ENCODE measurements around the gene CD200.

The CD200 gene, protein sequence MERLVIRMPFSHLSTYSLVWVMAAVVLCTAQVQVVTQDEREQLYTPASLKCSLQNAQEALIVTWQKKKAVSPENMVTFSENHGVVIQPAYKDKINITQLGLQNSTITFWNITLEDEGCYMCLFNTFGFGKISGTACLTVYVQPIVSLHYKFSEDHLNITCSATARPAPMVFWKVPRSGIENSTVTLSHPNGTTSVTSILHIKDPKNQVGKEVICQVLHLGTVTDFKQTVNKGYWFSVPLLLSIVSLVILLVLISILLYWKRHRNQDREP

DNA sequence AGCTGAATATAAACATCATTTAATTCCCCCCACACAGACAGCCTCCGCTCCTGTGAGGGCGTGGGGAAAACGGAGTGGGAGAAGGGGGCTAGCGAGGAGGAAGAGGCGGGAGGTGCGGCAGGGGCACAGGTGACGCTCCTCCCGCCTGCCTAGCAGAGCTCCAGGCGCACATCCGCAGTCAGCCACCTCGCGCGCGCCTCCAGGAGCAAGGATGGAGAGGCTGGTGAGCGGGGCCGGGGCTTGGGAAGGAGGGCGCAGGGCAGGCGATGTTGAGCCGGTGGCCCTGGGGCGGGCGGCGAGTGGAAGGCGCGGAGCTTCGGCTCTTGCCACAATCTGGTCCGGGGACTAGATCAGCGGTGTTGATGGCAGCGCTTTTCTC is at the start of gene CD200:
TSS of gene CD200 (plus strand) at position 155 of the 379 bp plus-strand sequence. CDS start at position 212, 57 bp downstream.
- in situ Hi-C loops (cut with HindIII; ENCODE audit: low sequenced_read_pairs): no loop called here

DNA sequence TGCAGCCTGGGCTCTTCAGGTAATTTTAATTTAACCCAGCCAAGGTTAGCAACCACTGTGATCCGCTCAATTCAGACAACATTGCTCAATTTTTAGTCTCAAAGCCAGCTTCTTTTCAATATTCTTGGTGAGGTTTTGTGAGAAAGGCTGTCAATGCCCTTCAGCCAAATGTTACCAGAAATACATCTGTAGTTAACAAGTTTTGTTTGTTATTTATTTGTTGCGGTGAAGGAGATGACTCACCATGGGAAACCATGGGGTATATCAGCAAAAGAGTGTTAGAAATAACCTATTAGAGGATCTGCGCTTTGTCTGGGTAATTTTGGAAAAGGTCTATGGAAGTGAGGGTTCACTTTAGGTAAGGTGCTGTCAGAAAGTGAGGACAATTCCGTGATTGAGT is 43.9 kb upstream of the CD200 start:
- in situ Hi-C loops (cut with HindIII; ENCODE audit: low sequenced_read_pairs): no loop called here

DNA sequence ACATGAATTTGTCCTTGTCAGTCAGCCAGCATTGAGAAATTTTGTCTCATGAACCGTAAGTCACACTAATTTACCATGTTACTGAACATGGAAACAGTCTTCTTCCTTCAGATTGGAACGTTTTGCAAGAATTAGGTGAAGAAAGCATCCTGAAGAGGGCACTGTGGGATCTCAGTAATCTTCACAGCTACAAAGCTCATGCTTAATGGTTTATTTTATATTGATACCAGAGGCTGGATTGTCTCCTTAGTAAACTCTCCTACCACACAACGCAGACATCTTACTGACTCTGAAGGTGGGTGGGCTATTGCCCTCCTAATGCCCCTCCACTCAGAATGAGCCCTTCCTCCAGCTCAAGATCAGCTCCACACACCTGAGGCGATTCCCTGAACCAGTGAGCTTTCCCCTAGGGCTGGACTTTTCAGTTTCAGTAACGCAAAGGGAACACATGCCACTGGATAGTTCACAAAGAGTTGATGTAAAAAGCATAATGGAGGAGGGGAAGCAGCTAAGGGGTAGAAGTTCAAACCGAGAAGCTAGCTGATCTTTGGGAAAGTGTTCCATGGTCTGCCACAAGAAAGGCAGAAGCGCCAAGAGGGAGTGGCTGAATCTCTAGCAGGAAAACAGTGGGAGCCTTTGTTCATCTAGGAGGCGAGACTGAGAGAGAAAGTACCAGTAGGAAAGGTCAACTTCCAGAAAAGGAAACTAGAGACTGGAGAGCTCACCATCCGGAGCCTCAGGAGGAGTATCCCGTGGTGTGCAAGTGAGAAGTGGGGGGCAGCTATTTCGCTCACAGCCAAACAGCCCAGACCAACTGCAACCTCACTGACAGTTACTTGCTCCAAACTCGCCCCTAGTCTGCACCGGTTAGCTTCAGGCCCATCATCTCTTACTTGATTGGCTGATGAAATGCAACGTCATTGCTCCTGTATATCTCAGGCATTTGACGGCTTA is 39.3 kb upstream of the CD200 start, which contains the start of gene SLC9C1:
TSS of gene SLC9C1 (minus strand) at position 849 of the 954 bp plus-strand sequence. CDS start 7,425 bp downstream, outside the sequence.
- in situ Hi-C loops (cut with HindIII; ENCODE audit: low sequenced_read_pairs): no loop called here

DNA sequence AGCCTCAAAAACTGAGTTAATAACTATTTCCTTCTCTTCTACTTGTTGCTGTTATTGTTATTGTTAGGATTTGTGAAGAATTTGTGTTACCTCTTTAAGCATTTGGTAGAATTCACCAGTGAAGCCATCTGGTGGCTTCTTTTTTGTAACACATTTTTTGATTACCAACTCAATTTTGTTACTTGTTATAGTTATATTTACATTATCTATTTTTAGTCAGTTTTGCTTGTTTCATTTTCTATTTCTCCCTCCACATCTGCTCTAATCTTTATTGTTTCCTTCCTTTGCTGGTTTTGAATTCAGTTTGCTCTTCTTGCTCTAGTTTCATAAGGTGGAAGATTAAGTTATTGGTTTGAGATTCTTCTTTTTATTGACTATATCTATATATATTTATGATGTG is 35.2 kb upstream of the CD200 start:
- in situ Hi-C loops (cut with HindIII; ENCODE audit: low sequenced_read_pairs): no loop called here

DNA sequence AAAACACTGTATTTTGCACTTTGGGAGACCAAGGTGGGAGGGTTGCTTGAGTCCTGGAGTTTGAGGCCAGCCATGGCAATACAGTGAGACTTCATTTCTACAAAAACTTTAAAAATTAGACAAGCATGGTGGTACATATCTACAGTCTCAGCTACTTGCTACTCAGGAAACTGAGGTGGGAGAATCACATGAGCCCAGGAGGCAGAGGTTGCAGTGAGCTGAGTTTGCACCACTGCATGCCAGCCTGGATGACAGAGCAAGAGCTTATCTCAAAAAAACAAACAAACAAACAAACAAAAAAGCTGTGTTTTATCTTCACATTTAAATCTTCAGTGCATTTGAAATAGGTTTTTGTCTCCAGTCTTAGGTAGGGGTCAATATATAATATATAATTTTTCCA is 34.2 kb upstream of the CD200 start:
- in situ Hi-C loops (cut with HindIII; ENCODE audit: low sequenced_read_pairs): no loop called here

DNA sequence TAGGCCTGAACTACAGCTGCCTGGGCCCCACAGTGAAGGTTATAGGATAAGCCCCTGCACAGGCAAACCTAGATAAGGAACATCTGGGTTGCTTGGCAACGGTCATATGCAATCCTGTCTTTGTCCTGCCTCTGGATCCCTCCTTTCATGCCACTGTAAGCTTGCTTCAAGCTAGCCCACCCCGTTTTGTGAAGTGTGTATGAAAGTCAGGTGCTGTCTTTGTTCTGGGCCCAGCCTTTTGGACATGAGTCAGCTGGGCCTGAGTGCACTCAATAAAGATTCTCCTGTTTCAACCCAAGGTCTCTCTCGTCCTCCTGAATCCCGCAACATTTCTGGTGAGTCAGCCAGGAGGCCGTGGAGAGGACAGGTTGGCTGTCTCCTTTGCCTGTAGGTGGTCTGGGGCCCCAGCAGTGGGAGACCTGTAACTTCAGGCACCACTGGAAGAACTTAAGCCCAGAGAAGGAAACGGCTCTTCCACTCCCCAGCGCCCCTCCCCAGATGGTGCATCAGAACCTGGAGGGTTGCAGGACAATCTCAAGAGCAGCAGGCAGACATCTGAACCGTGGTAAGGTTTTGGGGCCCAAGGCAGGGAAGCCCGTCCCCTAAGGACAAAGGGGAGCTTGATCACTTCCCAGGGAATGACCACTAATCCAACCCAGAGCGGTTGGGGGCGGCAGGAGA is 30.7 kb upstream of the CD200 start:
- in situ Hi-C loops (cut with HindIII; ENCODE audit: low sequenced_read_pairs): loop anchor here (25.0 kb wide), 1 partner anchor 210 kb away; no protein-coding TSS in a partner anchor

DNA sequence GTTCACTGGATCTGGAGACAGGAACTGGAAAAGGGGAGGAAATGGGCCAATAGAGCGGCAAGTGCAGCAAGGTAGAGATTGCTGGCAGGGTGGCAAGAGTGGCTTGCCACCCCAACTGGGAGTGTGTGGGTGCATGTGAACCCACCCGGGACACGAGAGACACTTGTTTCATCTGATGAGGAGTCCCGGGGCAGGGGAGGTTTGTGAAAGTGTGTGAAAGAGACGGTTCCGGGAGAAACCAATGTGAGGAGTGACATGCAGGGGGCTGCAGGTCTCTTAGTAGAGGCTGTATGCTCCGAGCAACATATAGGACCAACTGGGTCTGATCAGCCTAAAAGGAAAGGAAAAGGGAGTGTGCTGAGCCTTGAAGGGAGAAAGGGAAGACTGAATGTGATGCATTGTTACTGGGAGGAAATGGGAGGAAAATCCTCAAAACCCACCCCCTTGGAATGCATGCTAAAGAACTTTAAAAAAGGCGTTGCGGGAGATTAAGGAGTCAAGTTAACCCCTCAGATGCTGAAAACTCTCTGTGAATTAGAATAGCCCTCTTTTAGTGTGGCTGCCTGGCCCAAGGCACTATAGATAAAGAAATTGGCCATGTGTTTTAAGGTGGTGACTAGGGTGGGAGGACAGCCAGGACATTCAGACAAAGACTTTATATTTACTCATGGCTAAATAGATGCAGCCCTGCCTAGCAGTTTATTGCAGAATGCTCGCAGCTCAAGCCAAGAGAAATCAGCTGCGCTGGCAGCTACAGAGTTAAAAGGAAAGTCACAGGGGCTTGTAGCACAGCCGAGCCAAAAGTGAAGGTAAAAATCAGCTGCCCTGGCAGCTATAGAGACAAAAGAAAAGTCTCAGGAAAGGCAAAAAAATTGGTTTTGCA is 29.8 kb upstream of the CD200 start:
- in situ Hi-C loops (cut with HindIII; ENCODE audit: low sequenced_read_pairs): loop anchor here (25.0 kb wide), 1 partner anchor 209 kb away; no protein-coding TSS in a partner anchor

DNA sequence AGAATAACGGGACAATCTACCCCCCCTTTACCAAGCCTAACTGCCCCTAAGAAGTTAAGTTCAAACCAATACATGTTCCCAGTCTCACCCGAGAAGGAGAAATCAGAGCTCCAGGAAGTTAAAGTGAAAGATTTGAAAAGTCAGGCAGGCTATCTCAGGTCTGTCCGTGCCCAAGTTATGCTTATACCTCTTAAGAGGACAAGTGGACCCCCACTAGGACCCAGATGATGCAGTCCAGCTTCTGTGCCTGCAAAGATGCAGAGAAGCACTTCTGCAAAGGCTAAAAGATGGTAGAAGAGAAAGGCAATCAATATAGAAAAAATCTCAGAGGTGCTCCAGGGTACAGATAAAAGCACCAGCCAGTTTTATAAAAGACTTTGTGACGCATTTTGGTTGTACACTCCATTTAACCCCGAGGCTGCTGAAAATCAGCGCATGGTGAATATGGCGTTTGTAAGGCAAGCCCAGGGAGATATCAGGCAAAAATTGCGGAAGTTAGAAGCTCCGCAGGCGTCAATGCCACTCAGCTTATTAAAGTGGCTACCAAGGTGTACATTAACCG is 29.1 kb upstream of the CD200 start:
- in situ Hi-C loops (cut with HindIII; ENCODE audit: low sequenced_read_pairs): loop anchor here (25.0 kb wide), 1 partner anchor 208 kb away; no protein-coding TSS in a partner anchor

DNA sequence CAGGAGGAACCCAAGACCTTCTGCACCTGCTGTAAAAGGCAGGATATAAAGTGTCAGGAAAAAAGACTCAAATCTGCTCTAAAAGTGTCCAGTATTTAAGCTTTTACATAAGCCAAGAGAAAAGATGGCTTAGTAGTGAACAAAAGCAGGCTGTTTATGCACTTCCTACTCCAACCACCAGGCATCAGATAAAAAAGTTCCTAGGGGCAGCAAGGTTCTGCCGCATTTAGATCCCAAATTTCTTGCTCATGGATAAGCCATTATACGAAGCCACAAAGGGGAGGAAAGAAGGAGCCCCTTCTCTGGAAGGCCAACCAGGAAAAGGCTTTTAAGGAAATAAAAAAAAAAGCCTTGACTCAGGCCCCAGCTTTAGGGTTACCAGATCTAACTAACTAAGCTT is 28.3 kb upstream of the CD200 start:
- in situ Hi-C loops (cut with HindIII; ENCODE audit: low sequenced_read_pairs): loop anchor here (25.0 kb wide), 1 partner anchor 208 kb away; no protein-coding TSS in a partner anchor

DNA sequence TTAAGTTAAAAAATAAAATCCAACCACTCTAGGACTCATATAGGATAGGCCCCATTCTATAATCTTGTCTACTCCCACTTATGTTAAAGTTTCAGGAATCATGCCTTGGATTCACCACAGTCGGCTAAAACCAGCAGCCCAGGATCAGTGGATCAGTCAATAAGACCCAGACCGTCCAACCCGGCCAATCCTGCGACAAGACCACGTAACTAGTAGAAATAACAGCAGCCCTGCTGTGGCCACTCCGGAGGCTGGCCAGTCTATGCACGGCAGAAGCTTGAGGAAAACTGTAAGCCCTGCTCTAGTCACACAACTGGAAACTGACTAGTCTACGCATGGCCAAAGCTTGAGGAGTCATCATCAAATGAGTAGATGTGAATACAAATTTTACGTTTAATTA is 26.1 kb upstream of the CD200 start:
- in situ Hi-C loops (cut with HindIII; ENCODE audit: low sequenced_read_pairs): loop anchor here (25.0 kb wide), 1 partner anchor 205 kb away; no protein-coding TSS in a partner anchor

DNA sequence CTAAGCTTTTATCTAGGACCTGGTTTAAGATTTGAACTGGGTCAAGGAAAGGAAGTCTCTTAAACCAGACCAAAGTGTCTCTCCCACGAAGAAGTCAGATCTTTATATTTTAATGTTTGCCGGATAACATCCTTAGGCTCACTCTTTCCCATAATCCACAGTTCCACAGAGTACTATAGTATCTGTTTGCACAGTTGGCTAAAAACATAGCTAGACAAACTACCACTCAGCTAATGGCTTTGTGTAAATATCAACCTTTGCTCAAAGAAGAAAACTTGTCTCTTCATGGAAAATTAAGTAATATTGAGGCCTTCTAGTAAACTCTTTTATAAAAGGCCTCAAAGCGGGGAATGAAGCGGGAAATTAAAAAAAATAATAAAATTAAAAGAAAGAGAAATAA is 25.4 kb upstream of the CD200 start:
- in situ Hi-C loops (cut with HindIII; ENCODE audit: low sequenced_read_pairs): loop anchor here (25.0 kb wide), 1 partner anchor 205 kb away; no protein-coding TSS in a partner anchor

DNA sequence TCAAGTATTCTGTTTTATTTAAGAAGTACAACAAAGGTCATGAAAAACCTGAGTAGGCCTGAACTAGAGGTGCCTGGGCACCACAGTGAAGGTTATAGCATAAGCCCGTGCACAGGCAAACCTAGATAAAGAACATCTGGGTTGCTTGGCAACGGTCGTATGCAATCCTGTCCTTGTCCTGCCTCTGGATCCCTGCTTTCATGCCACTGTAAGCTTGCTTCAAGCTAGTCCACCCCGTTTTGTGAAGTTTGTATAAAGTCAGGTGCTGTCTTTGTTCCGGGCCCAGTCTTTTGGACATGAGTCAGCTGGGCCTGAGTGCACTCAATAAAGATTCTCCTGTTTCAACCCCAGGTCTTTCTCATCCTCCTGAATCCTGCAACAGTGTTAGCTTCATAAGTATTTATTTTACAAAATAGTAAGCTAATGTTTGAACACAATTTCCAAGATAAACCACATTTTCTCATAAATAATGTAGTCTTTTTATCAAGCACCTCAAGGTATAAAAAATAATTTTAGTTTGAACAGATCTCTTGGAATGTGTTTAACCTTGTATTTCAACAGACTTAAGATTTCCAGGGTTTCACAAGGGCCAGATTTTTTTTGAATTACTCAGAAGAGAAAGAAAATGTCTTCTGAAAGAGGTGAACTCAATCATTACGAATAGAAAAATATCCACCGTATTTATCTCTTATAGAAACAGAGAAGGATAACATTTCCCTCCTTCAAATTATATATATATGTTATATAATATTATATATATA is 24.6 kb upstream of the CD200 start:
- in situ Hi-C loops (cut with HindIII; ENCODE audit: low sequenced_read_pairs): loop anchor here (25.0 kb wide), 1 partner anchor 204 kb away; no protein-coding TSS in a partner anchor

DNA sequence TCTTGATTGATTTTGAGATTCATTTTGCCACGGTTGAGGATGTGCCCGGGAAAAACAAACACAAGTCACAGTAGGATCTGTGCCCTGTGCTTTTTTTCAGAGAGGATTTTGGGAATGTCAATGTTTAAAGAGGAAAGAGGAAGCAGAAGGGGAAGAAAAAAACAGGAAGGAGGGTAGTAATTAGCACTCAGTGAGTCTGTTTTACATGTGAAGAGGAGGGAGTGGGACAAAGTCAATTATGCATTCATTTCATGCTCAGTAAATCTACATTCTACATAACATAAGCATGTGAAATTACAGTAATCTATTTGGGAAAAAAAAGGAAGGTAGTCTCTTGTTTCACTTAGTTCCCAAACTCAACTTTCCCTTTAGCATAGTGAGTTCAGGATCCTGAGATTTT is 18.3 kb upstream of the CD200 start:
- in situ Hi-C loops (cut with HindIII; ENCODE audit: low sequenced_read_pairs): loop anchor here (25.0 kb wide), 1 partner anchor 198 kb away; no protein-coding TSS in a partner anchor

DNA sequence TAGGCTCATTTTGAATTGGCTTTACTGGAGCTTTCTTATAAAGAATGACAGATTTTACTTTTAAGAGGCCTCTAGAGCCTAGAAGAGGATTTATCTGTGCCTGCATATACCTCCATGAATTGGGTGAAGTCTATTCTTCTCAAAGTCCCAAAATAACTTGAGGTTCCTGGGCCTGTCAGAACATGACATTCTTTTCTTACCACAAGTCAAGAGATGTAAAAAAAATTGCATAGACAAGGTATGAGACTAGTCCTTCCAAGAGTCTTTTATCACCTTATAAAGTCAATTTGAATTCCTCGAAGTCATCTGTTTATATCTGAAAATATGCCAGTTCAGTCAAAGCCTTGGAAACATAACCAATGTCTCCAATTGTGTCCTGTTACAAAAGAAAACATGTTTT is 17.2 kb upstream of the CD200 start:
- in situ Hi-C loops (cut with HindIII; ENCODE audit: low sequenced_read_pairs): loop anchor here (25.0 kb wide), 1 partner anchor 197 kb away; no protein-coding TSS in a partner anchor

DNA sequence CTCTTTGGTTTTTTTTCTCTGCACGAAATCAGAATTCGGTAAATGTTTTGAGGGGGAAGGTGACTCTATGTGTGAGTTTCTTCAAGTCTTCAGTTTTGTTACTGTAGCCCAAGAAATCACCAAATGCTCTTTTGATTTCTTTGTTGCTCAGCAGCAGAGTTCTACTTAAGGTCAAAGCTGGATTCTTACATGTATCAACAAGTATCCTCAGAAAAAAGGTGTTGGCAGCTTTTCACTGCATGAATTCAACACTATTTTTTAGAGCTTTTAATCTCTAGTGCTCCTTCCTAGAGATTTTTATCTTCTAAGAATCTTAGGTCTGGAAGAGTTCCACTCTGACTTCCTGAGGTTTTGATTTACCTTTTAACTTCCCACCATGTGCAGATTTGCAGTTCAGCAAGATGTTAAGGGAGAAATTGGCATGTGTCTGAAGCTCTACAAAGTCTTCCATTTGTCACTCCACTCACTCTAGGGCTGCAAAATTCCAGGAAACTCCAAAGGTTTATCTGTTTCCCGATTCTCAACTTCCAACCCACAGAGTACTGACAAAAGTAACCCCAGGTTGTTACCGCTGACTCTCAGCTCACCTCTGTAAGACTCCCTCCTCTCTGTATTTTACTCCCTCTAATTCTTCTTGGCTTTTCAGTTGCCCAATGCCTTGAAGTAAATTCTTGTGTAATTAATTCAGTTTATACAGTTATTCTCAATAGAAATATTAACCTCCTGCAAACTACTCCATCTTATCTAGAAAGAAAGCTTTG is 13.3 kb upstream of the CD200 start:
- in situ Hi-C loops (cut with HindIII; ENCODE audit: low sequenced_read_pairs): loop anchor here (25.0 kb wide), 1 partner anchor 193 kb away; no protein-coding TSS in a partner anchor

DNA sequence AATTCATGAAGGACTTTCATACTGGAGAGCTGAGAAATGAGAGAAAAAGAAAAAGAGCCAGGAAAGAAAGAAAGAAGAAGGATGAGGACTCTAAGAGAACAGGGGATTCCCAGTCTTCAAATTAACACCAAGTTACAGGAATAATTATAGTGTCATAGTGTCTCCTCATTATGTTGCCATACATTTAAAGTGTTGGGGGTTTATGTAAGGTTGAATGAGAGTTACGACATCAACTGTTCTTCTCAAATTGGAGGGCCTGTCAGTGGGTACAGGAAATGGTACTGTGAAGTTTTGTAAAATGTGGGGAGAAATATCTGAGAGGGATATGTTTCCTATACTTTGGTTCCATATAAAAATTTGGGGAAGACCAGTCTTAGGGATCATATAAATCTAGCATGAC is 12.3 kb upstream of the CD200 start:
- in situ Hi-C loops (cut with HindIII; ENCODE audit: low sequenced_read_pairs): loop anchor here (25.0 kb wide), 1 partner anchor 192 kb away; no protein-coding TSS in a partner anchor

DNA sequence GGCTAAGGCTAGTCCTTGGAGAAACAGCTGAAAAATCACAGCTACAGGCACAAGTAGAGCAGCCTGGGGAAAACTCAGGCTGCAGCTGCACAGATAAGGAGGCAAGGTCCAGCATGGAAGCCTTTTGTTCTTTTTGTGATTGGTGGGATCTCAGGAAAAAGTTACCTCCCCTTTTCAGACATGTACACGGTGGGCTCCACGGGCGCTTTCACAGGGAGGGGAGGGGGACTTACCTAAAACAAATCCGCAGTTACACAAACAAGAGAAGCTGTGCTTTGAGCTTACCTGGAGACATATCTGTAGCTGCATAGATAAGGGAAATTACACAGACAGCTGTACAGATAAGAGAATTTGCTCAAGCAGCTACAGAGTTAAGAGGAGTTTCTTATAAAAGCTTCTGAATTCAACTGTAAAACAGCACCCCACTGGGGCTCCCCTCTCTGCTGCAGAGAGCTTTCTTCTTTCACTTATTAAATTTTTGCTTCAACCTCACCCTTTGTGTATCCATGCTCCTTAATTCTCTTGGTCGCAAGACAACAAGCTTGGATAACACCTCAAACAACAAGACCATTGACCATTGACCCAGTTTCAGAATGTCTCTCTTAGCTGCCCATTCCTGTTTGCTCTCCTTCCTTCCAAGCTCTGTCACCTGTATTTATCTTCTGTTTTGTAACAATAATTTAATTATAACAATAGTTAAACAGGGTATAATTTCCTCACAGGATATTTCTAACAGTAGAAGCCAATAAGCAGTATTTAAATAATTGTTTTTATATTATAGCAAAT is 10.9 kb upstream of the CD200 start:
- in situ Hi-C loops (cut with HindIII; ENCODE audit: low sequenced_read_pairs): loop anchor here (25.0 kb wide), 1 partner anchor 190 kb away; no protein-coding TSS in a partner anchor

All from DLD1 (cell line).